SU-DHL-6 (cell line): ENCODE results near the gene CEP104.

Experiments used
- EZH2phosphoT487 ChIP-seq: fragments of 200-600 bp; sonication (generic), shearing (Covaris generic); conservative IDR thresholded peaks from 2 replicates; pipeline ENCODE4 v1.6.1; 2018; ENCODE audit warnings: mild to moderate bottlenecking, antibody characterized with exemption, low read length, moderate library complexity, mixed read lengths
- TF ChIP-seq, protein P1 (sequence below): fragments of 200-600 bp; sonication (generic); IDR thresholded peaks from one replicate; pipeline ENCODE4 v1.5.1; 2017; ENCODE audit warnings: antibody characterized with exemption, mild to moderate bottlenecking, low read length, moderate library complexity; ENCODE audit not compliant: insufficient read depth, poor library complexity, severe bottlenecking

DNA sequence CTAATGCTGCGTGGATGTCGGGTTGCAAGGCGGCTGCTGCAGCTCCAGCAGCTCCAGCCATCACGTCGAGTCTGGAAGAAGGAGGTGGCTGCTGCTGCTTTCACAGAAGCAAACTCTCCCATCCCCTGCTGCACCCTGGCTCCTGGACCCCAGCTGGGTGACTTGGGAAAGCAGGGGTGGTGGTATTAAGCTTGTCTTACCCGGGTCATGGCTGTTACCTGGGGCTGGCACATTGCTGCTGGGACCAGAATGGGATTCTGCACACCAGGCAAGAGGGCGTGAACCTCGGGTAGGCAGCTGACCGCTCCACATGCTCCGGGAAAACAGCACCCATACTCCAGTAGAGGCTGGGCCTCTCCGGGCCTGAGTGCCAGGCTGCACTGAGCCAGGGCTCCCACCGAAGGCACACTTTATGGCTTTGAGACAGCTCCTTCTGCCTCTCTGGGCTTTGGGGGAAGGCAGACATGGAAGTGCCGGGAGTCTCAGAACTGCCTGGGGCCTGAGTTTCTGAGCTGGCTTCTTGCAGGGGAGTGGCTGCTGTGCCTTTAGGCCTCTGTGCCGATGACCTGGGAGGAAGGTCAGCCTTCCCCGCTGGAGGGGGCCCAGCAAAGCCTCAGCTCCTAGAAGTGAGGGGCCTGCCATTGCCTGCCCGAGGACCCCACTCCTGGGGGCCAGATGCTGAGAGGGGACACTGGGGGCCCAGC is 83.3 kb downstream of the CEP104 start:
- TF ChIP-seq, protein P1, sequence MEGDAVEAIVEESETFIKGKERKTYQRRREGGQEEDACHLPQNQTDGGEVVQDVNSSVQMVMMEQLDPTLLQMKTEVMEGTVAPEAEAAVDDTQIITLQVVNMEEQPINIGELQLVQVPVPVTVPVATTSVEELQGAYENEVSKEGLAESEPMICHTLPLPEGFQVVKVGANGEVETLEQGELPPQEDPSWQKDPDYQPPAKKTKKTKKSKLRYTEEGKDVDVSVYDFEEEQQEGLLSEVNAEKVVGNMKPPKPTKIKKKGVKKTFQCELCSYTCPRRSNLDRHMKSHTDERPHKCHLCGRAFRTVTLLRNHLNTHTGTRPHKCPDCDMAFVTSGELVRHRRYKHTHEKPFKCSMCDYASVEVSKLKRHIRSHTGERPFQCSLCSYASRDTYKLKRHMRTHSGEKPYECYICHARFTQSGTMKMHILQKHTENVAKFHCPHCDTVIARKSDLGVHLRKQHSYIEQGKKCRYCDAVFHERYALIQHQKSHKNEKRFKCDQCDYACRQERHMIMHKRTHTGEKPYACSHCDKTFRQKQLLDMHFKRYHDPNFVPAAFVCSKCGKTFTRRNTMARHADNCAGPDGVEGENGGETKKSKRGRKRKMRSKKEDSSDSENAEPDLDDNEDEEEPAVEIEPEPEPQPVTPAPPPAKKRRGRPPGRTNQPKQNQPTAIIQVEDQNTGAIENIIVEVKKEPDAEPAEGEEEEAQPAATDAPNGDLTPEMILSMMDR = no peak
- no peak for TF ChIP-seq EZH2phosphoT487
